ENCODE measurements around the gene BCKDHA.

DNA sequence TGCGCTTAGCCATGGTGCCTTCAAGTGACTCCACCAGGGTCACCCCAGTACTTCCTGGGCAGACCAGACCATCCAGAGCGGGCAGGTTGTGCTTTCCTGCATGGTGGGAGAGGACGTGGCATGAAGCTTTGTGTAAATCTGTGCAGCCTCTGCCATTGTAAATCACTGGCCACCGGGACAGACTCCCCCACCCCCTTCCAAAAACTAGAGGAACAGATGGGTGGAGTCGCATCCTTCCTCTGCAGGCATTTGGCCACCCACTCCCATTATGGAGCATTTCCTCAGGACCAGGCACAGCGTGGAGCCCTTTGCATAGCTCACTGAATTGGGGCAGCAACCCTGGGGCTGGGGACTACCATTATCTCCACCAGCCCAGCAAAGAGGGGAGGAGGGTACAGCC is 8.2 kb downstream of the BCKDHA start:
- TF ChIP-seq, protein P1, sequence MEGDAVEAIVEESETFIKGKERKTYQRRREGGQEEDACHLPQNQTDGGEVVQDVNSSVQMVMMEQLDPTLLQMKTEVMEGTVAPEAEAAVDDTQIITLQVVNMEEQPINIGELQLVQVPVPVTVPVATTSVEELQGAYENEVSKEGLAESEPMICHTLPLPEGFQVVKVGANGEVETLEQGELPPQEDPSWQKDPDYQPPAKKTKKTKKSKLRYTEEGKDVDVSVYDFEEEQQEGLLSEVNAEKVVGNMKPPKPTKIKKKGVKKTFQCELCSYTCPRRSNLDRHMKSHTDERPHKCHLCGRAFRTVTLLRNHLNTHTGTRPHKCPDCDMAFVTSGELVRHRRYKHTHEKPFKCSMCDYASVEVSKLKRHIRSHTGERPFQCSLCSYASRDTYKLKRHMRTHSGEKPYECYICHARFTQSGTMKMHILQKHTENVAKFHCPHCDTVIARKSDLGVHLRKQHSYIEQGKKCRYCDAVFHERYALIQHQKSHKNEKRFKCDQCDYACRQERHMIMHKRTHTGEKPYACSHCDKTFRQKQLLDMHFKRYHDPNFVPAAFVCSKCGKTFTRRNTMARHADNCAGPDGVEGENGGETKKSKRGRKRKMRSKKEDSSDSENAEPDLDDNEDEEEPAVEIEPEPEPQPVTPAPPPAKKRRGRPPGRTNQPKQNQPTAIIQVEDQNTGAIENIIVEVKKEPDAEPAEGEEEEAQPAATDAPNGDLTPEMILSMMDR (IDR thresholded peaks at IDR 0.05; ENCODE audit: insufficient read depth, low read depth, low read length), result no peak
- no peak for TF ChIP-seq EZH2 (IDR thresholded peaks at IDR 0.05; ENCODE audit: insufficient read depth, low read length)

Measured in astrocyte (in vitro differentiated cells and primary cell).